GM19452 (cell line): ENCODE data around the gene STON1.
"Not testable (repeated sequence)": the region's sequence is repeated elsewhere in the genome, so short reads cannot be mapped to it uniquely, and the experiment has no call there.

Experiments
- ATAC-seq: cut with Tn5 transposase; IDR thresholded peaks from one replicate; pipeline ENCODE4 v1.9.1; 2021; ENCODE audit not compliant: unreplicated experiment

The STON1 gene

DNA sequence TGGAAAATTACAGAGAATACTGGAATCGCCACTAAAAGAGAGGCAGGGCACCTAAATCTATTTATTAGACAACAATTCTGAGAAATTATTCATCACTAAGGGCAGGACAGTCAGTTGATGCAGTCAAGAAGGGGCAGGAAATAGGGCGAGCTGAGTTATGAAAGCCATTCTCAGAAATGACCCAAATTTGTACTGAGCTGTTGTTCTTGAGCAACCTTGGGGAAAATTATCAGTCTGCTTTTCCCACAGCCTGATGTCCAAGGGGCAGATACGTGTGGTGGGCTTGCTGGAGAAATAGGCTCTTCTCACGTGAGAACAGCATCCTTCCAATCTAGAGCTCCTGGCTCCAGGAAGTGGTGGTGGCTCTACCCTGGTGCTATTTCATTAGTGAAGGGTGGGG lies 38.6 kb downstream of the STON1 start:
- ATAC-seq = no peak

DNA sequence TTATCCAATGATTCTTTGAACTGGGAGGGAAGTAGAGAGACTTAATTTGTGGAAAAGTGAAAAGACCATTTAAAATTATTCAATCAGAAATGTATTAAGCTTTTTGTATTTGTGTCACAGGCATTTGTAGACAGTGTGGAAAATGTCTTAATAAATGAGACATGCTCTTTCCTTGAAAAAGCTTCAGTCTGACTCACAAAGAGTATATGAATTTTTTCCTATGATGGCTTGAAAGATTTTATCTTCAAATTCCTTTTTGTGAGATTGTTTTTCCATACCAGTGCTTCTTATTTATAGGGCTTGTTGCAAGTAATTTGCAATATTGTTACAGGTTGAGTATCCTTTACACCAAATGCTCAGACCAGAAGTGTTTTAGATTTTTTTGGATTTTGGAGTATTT lies 39.5 kb downstream of the STON1 start:
- ATAC-seq = no peak

DNA sequence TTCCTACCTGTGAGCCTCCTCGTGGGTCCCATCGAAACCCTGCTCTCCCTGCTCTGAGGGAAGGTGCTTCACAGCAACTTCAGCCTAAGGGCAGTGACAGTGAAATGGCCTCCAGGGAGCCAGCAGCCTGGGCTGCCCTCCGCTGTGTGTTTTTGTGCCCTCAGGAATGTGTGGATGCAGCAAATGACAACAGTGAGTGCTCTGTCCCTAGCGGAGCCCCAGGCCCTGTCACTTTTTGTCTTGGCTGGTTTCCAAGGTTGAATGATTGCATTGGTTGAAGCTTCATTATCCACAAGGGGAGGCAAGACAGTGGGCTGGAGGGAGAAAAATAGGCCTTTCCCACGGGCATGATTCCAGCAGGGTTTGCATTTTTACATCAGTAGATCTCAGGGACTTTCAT lies 42.9 kb downstream of the STON1 start:
- ATAC-seq = no peak

DNA sequence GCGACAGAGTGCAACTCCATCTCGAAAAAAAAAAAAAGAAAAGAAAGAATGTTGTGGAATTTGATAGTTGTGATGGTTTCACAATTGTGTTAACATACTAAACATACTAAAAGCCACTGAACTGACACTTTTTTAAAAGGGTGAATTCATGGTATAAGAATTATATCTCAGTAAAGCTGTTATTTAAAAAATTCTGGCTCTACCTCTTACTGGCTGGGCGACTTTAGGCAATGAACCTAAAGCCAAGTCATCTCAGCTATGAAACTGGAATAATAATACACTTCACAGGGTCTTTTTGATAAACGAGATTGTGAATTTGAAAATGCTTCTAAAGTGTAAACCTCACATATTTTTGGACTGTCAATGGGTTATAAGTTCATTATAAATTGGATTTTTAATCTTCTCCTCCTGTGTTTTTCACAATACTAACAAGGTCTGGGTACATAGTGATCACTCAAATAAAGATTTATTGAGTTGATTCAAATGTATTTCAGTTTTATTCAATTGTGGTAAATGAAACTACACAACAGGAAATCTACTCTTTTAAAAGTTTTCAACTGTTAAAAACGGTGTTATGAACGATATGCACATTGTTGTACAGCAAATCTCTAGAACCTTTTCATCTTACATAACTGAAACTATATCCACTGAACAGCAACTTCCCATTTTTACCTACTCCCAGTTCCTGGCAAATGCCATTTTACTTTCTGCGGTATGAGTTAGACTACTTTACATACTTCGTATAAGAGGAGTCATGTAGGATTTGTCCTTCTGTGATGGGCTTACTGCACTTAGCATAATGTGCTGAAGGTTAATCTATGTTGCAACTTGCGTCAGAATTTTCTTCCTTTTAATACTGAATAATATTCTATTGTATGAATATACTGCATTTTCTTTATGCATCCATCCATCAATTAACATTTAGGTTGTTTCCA lies 44.7 kb downstream of the STON1 start:
- no peak for ATAC-seq

DNA sequence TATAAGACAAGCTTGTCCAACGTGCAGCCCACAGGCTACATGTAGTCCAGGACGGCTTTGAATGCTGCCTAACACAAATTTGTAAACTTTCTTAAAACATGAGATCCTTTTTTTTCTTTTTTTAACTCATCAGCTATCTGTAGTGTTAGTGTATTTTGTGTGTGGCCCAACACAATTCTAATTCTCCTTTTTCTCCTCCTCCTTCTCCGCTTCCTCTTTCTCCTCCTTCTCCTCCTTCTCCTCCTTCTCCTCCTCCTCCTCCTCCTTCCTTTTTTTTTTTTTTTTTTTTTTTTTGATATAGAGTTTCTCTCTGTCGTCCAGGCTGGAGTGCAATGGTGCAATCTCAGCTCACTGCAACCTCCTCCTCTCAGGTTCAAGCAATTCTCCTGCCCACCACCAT lies 48.4 kb downstream of the STON1 start:
- no peak for ATAC-seq

DNA sequence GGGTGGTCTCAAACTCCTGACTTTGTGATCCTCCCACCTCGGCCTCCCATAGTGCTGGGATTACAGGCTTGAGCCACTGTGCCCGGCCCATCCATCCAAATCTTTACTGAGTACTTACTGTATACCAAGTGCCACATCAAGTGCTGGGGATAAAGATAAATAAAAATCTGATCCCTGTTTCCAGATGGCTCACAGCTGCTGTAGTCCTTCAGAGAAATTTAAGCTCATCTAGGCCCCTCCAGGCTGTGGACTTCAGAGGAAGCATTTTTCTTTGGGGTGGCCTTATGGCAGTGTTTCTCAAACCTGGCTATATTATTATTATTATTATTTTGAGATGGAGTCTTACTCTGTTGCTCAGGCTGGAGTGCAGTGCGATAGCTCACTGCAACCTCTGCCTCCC lies 54.0 kb downstream of the STON1 start:
- ATAC-seq = no peak

DNA sequence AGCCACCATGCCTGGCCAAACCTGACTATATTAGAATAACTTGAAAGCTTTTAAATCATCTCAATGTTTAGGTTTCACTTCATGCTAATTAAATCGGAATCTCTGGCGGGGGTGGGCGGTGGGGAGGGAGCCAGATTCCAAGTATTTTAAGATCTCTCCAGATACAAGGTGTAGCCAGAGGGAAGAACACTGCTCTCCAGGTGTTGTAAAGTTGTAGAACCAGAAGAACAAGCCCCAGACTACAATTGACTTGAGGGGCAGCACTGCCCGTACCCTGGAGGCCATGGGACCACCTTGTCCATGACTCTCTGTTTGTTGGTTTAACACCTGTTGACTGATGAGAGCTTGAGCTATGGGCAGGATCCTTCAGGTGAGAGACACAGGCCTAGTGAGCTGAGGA lies 54.6 kb downstream of the STON1 start:
- ATAC-seq = no peak

DNA sequence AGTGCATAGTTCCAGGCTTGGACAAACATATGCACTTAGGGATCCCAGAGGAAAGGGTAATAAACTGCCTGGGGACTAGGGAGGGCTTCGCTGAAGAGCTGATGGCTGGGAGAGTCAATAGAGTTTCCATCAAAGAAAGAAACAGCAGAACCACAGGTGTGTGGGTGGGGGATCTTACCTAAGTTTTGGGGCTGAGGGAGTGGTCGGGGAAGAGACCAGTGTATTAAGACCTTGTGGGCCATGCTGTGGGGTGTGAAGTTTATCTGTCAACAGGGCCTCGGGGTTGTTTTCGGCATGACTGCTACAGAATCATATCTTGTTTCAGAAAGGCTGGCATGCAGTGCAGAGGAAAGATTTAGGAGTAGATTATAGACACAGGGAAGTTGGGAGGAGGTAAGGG lies 56.5 kb downstream of the STON1 start:
- no peak for ATAC-seq

DNA sequence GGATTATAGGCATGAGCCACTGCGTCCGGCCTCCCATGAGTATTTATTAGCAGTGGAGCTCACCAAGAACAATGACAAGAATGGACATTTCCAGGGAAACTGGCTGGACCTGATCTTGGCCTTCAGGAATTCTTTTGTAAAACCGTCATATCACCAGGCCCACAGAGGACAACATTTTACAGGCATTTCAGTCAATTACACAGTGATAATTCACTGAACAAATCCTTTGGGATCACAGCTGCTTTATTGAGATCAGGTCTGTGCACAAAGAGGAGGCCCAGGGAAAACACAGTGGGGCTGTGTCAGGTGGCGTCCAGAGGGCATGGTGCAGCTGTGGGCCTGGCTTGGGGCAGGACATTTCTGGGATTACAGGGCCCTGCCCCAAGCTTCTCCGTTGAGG lies 57.6 kb downstream of the STON1 start:
- ATAC-seq = no peak

DNA sequence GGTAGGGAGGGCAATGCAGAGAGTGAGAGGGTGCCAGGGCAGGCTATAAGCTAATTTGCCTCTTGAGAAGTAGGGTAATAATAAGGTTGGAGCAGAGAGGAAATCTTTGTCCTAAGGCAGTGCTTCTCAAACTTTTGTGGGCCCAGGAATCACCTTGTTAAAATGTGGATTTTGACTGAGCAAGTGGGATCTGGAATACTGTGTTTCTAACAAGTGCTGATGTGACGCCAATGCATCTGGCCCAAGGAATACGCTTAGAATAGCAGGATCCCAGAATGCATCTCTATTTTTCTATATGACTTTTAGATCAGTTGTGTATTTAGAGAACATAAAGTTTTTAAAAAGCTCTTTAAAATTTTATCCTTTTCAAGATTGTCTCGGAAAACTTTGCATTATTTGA lies 58.0 kb downstream of the STON1 start:
- ATAC-seq = no peak

DNA sequence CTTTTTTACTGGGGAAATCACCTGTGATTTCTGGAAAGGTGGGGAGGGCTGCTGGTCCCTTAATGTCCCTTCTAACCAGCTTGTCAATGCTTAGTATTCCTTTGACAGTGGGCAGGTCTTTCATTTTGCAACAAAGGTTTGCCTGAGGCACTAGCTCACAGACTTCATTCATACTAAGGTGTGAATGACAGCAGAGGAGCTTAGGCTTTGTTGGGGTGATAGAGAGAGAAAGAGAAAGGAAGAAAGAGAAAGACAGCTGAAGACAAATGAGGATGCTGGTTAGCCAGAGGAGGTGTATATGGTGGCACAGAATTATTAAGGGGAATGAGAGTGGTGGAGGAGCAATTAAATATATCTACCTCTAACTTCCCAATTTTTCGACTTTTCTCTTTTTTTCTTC lies 58.8 kb downstream of the STON1 start:
- no peak for ATAC-seq

DNA sequence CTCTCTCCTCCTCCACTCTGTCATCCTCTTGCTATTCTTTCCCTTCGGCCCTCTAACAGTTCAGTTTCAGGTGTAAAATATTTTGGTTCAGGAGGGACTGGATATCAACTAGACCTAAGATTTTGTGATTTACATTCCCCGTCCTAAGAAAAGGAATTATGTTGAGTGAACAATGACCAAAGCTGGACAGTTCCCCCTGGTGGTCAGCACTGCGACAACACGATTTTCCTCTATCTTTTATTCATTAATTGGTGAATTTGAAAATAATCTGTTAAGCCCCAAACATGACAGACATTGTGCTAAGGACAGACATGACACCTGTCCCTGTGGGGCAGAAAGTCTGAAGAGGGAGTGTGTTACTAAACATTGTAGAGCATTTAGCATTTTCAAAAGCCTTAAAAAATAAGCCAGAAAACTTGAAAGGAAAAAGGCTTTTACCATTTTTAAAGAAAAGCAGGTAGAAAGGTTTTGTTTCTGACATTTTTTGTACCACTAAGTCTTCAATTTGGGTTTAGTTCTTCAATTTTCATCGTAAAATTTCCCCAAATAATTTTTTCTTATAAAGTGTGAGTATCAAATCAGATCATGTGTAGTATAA lies 59.3 kb downstream of the STON1 start:
- no peak for ATAC-seq

DNA sequence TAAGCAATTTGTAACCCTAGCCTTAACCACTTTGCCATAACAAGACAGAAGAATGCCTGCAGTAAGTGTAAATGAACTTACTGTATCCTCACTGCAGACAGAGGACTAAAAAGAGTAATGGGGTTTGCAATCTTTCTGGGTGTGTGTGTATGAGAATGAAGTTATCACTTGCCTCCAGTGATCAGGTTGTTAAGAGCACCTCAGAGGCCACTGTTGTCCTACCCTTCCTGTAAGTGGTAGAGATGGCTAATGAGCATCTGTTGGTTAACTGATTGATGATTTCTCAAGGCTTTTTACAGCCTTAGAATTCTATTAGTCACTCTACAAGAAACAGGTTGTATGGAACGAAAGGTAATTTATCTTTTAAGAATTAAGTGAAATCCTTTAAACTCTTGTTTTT lies 60.1 kb downstream of the STON1 start:
- no peak for ATAC-seq

DNA sequence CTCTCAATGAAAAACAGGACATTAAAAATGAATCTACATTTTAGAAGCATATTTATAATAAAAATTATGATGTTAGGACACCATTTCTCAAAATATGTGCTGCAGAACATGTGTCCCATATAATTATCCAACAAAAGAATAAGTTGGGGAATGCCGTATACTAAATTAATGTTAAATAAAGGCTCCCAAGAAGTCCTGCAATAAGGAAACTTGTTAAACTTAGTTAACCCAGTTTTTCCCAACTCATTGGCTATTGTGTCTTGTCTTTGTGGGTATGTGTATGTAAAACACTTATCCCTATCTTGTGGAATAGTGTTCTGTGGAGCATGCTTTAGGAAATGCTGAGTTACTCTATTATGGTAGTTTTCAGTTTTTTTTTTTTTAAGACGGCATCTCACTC lies 62.1 kb downstream of the STON1 start:
- no peak for ATAC-seq

DNA sequence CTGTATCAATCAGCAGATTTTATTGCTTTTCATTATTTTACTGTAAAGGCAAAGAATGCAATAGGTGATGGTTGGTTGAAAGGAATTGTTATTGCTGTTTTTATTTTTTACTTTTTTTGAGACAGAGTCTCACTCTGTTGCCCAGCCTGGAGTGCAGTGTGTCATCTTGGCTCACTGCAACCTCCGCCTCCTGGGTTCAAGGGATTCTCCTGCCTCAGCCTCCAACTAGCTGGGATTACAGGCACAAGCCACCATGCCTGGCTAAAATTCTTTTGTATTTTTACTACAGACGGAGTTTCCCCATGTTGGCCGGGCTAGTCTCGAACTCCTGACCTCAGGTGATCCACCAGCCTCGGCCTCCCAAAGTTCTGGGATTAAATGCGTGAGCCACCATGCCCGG lies 66.8 kb downstream of the STON1 start:
- ATAC-seq = not testable (repeated sequence)

DNA sequence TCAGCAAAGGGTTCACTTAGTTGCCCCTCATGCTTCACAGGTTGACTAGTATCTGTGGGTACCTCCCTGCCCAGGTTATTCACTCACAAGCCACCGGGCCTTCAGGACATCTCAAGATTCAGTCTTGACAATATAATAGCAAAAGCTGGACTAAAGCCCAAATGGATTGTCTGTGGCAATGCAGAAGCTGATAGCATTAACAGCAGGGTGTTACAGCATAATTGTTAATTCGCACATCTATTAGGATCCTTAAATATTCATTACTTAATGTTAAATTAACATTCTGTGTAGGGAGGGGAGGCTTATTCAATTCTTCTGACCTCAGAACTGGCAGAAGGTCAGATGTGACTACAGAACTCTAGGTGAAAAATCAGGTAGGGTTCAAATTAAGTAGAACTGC lies 67.5 kb downstream of the STON1 start:
- ATAC-seq = no peak

DNA sequence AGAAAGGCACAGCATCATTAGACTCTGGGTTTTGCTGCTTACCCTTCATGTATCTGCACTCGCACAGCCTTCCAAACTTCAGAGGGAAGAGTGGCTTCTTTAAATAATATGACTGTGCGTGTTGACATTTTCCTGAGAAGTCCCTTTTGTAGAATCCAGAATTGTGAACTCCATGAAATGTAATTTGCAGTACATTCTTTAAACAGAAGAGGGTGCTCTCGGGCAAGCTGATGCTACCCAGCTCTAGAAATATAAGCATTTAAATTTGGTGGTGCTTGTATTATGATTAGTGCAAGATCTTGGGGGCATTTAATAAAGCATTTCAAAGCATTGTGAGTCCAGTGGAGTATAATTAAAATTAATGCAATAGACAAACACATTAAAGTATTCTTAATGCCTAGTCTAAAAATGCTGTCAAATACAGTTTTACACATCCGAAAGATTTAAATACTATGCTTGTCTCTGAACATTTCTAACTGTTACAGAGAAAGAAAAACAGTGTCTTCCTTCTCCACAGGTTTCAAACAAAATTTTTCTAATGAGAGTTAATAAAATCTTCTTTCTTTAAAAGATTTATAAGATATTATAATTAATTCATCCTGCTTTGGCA lies 70.4 kb downstream of the STON1 start:
- ATAC-seq = no peak

DNA sequence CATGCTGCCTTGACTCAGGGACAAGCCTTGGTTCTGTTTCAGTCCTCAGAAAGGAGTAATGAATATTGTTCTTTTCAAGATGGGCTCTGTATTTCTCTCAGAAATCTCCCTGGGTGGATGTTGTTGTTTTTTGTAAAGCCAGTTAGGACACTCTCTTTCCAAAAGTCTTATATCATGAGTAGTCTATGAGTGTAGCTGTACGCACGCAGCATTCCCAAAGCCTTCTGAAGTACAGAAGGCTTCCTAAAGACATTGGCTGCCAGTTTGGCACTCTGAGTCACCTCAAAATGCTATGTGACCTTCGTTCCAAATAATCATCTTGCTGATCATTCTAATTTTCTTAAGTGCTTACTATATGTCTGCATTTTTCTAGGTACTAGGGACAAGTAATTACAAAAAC lies 71.0 kb downstream of the STON1 start:
- no peak for ATAC-seq

DNA sequence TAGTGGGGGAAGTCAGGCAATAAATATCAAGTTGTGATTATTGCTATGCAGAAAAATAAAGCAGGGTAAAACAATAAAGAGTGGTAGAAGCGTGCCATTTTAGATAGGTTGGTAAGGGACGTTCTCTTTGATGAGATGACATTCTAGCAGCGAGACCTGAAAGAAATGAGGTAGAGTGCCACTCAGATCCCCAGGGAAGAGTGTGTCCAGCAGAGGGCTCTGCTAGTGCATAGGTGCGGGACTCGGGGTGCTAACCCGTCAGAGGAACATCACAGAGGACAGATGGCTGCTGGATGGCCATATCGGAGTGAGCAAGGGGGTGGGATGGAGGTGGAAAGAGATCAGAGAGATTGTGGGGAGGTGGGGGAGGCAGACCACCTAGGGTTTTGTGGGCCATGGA lies 71.4 kb downstream of the STON1 start:
- no peak for ATAC-seq

DNA sequence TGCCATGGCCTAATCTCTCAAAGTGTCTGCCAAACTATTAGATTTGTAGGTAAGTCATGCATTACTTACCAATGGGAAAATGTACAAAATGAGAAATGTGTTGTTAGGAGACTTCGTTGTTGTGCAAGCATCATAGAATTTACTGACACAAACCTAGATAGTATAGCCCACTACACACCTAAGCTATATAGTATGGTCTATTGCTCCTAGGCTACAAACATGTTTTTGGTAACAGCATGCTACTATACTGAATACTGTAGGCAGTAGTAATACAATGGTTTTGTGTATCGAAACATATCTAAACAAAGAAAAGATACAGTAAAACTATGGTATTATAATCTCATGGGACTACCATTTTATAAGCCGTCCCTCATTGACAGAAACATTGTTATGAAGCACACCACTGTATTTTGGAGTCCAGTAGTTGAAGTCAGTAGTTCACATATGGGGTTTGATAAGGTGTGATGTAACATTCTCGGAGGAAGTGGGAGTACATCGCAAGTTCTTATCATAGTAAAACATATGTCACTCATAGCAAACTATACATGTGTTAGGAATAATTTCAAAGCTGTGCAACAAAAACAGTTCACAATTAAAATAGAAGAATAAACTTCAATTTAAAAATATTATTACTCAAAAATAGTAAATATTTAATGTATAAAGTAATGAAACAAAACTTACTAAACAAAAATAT lies 75.7 kb downstream of the STON1 start:
- no peak for ATAC-seq

DNA sequence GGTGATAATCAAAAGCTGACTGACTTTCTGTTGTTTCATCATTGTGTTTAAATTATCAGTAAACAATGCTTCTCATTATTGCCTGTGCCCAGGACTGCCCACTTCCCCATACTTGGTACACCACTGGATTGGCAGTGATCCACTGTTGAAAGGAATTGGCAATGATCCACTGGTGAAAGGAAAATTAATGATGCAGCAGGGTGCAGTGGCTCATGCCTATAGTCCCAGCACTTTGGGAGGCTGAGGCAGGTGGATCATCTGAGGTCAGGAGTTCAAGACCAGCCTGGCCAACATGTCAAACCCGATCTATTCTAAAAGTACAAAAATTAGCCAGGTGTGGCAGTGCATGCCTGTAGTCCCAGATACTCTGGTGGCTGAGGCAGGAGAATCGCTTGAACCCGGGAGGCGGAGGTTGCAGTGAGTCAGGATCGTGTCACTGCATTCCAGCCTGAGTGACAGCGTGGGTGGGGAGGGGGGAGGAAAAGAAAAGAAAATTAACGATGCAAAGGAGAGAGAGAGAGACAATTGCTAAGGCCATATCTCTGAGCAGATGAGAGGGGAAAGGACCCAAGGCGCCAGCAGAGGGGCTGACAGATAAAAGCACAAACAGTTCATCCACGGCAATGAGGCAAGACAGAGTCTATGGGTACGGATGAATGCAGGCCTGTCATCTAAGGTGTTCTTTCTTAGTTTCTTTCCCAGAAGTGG lies 77.5 kb downstream of the STON1 start:
- no peak for ATAC-seq
